B cell (primary cell): ENCODE measurements around the gene APBA2. TPM values are rescaled to one million over a fixed set of nuclear protein-coding genes. Genes with fewer than 3 reads are reported as not detected.

Experiments used
- ATAC-seq: fragments of 200-7000 bp; cut with Tn5 transposase; one replicate; pipeline ENCODE4 v1.10.0; 2021; ENCODE audit warnings: low read depth, mild to moderate bottlenecking, moderate number of reproducible peaks, moderate library complexity
- CTCF ChIA-PET: fragments of 350-600 bp; sonication (Branson Sonifier 250); formaldehyde crosslinking; loops from one replicate; lab custom pipeline; 2021; ENCODE audit warnings: antibody characterized with exemption, inconsistent platforms; lab: Charles Lee
- POLR2A ChIA-PET: fragments of 350-600 bp; sonication (Branson Sonifier 250); formaldehyde crosslinking; loops from one replicate; lab custom pipeline; 2021; ENCODE audit warnings: antibody characterized with exemption; lab: Charles Lee
- DNase-seq: peaks from one replicate; pipeline ENCODE4 v3.0.0; 2013
- H2AFZ ChIP-seq: 2 replicates; pipeline ENCODE4 v1.6.1; 2012; ENCODE audit warnings: mild to moderate bottlenecking, low read depth, low read length; ENCODE audit not compliant: insufficient read depth, poor library complexity, severe bottlenecking
- H3K27ac ChIP-seq, 2 donors: 1 replicate in 1 of 2; 2 replicates in 1 of 2; pipeline ENCODE4 v1.5.1; 2012 to 2013; ENCODE audit warnings: low read length in 2 of 2, mild to moderate bottlenecking in 2 of 2, moderate library complexity in 1 of 2
- H3K27me3 ChIP-seq, 4 experiments: fragments of 200-600 bp in 1 of 4; sonication (generic) in 1 of 4; replicated peaks in 1 of 4; 1 replicate in 2 of 4; 2 replicates in 2 of 4; pipeline versions ENCODE4 v1.6.1 to v1.7.0; 2013 to 2016; ENCODE audit warnings: low read length in 3 of 4, mild to moderate bottlenecking in 2 of 4, mixed read lengths in 1 of 4, moderate library complexity in 1 of 4; ENCODE audit not compliant: insufficient read depth in 4 of 4, control insufficient read depth in 3 of 4; ENCODE audit errors: control extremely low read depth in 1 of 4
- H3K36me3 ChIP-seq, 2 experiments: replicated peaks in 1 of 2; 1 replicate in 1 of 2; 2 replicates in 1 of 2; pipeline versions ENCODE4 v1.6.1 to v1.7.1; 2013; ENCODE audit warnings: low read length in 1 of 2; ENCODE audit not compliant: insufficient read depth in 2 of 2, control insufficient read depth in 1 of 2; ENCODE audit errors: control extremely low read depth in 1 of 2, extremely low read depth in 1 of 2
- H3K4me1 ChIP-seq, 2 donors: fragments of 200-600 bp in 1 of 2; sonication (generic) in 1 of 2; 1 replicate in 1 of 2; 2 replicates in 1 of 2; pipeline versions ENCODE4 v1.5.1 to v1.6.1; 2013 to 2017; ENCODE audit warnings: low read length in 2 of 2; ENCODE audit not compliant: control insufficient read depth in 2 of 2, insufficient read depth in 2 of 2
- H3K4me2 ChIP-seq: replicated peaks from 2 replicates; pipeline ENCODE3; 2012; ENCODE audit warnings: mild to moderate bottlenecking, low read depth, low read length; ENCODE audit not compliant: poor library complexity, severe bottlenecking
- H3K4me3 ChIP-seq, 5 experiments: fragments of 200-600 bp in 1 of 5; sonication (generic) in 1 of 5; 1 replicate in 3 of 5; 2 replicates in 2 of 5; pipeline versions ENCODE4 v1.5.1 to v1.7.0; 2011 to 2016; ENCODE audit warnings: low read length in 4 of 5, mild to moderate bottlenecking in 4 of 5, low read depth in 2 of 5, control low read depth in 1 of 5, moderate library complexity in 1 of 5; ENCODE audit not compliant: insufficient read depth in 1 of 5; ENCODE audit errors: control extremely low read depth in 1 of 5, extremely low read depth in 1 of 5
- H3K79me2 ChIP-seq: fragments of 200-600 bp; sonication (generic); one replicate; pipeline ENCODE4 v1.6.0; 2016; ENCODE audit warnings: low read length; ENCODE audit not compliant: control insufficient read depth, insufficient read depth
- H3K9ac ChIP-seq: fragments of 200-600 bp; sonication (generic); 2 replicates; pipeline ENCODE4 v1.6.1; 2017; ENCODE audit warnings: mild to moderate bottlenecking, low read length, moderate library complexity
- H3K9me3 ChIP-seq, 3 donors: one replicate each; pipeline versions ENCODE4 v1.6.1 to v1.7.1; 2013; ENCODE audit warnings: low read length in 2 of 3; ENCODE audit not compliant: control insufficient read depth in 2 of 3, insufficient read depth in 1 of 3; ENCODE audit errors: control extremely low read depth in 1 of 3
- H4K20me1 ChIP-seq: 2 replicates; pipeline ENCODE4 v1.6.0; 2012; ENCODE audit warnings: mild to moderate bottlenecking, low read length; ENCODE audit not compliant: insufficient read depth, control insufficient read depth, poor library complexity, severe bottlenecking
- H3K27ac Mint-ChIP-seq: one replicate; pipeline ENCODE4 v1.8.0; 2021; ENCODE audit warnings: mixed read lengths
- H3K27me3 Mint-ChIP-seq: one replicate; pipeline ENCODE4 v1.8.0; 2021; ENCODE audit warnings: mixed read lengths
- H3K4me1 Mint-ChIP-seq: one replicate; pipeline ENCODE4 v1.8.0; 2021; ENCODE audit warnings: mixed read lengths
- H3K4me3 Mint-ChIP-seq: one replicate; pipeline ENCODE4 v1.8.0; 2021; ENCODE audit warnings: mixed read lengths
- H3K9me3 Mint-ChIP-seq: one replicate; pipeline ENCODE4 v1.8.0; 2022; ENCODE audit warnings: mixed read lengths; ENCODE audit not compliant: insufficient read depth
- CTCF ChIP-seq: fragments of 200-600 bp; IDR thresholded peaks from one replicate; pipeline ENCODE4 v1.8.0; 2022; ENCODE audit warnings: antibody characterized with exemption, mild to moderate bottlenecking
- EZH2 ChIP-seq: IDR thresholded peaks from 2 replicates; pipeline ENCODE4 v1.6.1; 2012; ENCODE audit warnings: borderline replicate concordance, low read depth, mild to moderate bottlenecking, moderate library complexity, low read length; ENCODE audit not compliant: insufficient read depth, poor library complexity, severe bottlenecking
- WGBS: methylation state at CpG from one replicate; pipeline ENCODE4 v1.1.5; 2013; ENCODE audit warnings: missing lambda C conversion rate; ENCODE audit not compliant: insufficient coverage; 5-methylcytosine and 5-hydroxymethylcytosine counted together
- intact Hi-C: fragments of 100-400 bp; cut with micrococcal nuclease; formaldehyde crosslinking; loops from one replicate; pipeline ENCODE4 v1.10.0; 2022
- polyA plus RNA-seq: library from polyadenylated mRNA; depleted of rRNA; stranded (reverse); fragments of >200 nt; gene quantifications from 2 replicates; pipeline ENCODE4 v1.2.3, GENCODE V29; 2012
- total RNA-seq, 2 donors: library from RNA; stranded (reverse); fragments of 120-200 nt in 1 of 2; gene quantifications; 1 replicate in 1 of 2; 2 replicates in 1 of 2; pipeline versions ENCODE4 v1.2.3 to v1.2.4, GENCODE V29; 2013 to 2022

The APBA2 gene
- total and polyA plus RNA-seq, 2 donors (not counting 1 experiment from before 2014, with no cell fraction given) = 0.19 TPM; not detected in 1

- Histone ChIP-seq H2AFZ (no peak overlapping the region), H3K36me3 (no peaks in the 10 kb centered on the region), H3K4me1 (no peaks in the 10 kb centered on the region), H3K27me3 (no peaks in the 10 kb centered on the region), H3K27ac (no peak overlapping the region), H4K20me1 (no peaks in the 10 kb centered on the region), H3K79me2 (no peaks in the 10 kb centered on the region), H3K9me3 (peaks cover 0 to 3% (median 0%) of the 10 kb centered on the region in 3 donors), H3K4me3 (no peak overlapping the region), H3K4me2 (no peak overlapping the region), H3K9ac (no peak overlapping the region)
- Mint-ChIP-seq H3K4me1 (no peaks in the 10 kb centered on the region), H3K27ac (no peak overlapping the region), H3K9me3 (no peaks in the 10 kb centered on the region), H3K27me3 (no peaks in the 10 kb centered on the region), H3K4me3 (no peak overlapping the region)
- DNase-seq = no peak
- intact Hi-C loops = no loop called here
- WGBS = 80% methylated on average over 1 of the region's 2 CpGs
- TF ChIP-seq EZH2 (no peak), CTCF (no peak)
- ChIA-PET POLR2A (no interaction called here), CTCF (no interaction called here)
- no peak for ATAC-seq
These were observed 126.3 kb downstream of the APBA2 start for GRCh38 chr15:29012097-29012496.

- no CpG with 5 or more reads among the region's 1 CpG for WGBS
- intact Hi-C loops = no loop called here
These were observed 128.7 kb downstream of the APBA2 start for GRCh38 chr15:29014493-29014892.

More at GRCh38 chr15:29014493-29014892, 128.7 kb downstream of the APBA2 start:
- H3K9me3 Mint-ChIP-seq = no peaks in the 10 kb centered on the region
- Histone ChIP-seq H3K27me3 (no peaks in the 10 kb centered on the region), H3K9me3 (peaks cover 0 to 3% (median 0%) of the 10 kb centered on the region in 3 donors), H3K27ac (no peak overlapping the region), H3K4me2 (no peak overlapping the region), H3K9ac (no peak overlapping the region), H3K4me3 (no peak overlapping the region), H3K36me3 (no peaks in the 10 kb centered on the region), H2AFZ (no peak overlapping the region), H4K20me1 (no peaks in the 10 kb centered on the region), H3K79me2 (no peaks in the 10 kb centered on the region), H3K4me1 (no peaks in the 10 kb centered on the region)
- ATAC-seq (no peak), DNase-seq (no peak)
- TF ChIP-seq EZH2 = no peak
- no peak for TF ChIP-seq CTCF
- H3K4me3 Mint-ChIP-seq = no peak overlapping the region
- H3K27me3 Mint-ChIP-seq = no peaks in the 10 kb centered on the region
- H3K27ac Mint-ChIP-seq = no peak overlapping the region
- no peaks in the 10 kb centered on the region for H3K4me1 Mint-ChIP-seq
- POLR2A ChIA-PET = no interaction called here
- CTCF ChIA-PET = interaction anchor here (0.6 kb wide), 1 partner anchor 16 kb away, joined by 3 read pairs; no protein-coding TSS in a partner anchor
